ENCODE data around the gene CTPS2.

- TF ChIP-seq CTCF (IDR thresholded peaks at IDR 0.05) (no peak), POLR2A (IDR thresholded peaks at IDR 0.05) (no peak)
Observed at GRCh38 chrX:16725072-16725471, 12.6 kb upstream of the CTPS2 start.

All from thyroid gland (tissue), 4 donors.